ENCODE data around the gene MOV10.

DNA sequence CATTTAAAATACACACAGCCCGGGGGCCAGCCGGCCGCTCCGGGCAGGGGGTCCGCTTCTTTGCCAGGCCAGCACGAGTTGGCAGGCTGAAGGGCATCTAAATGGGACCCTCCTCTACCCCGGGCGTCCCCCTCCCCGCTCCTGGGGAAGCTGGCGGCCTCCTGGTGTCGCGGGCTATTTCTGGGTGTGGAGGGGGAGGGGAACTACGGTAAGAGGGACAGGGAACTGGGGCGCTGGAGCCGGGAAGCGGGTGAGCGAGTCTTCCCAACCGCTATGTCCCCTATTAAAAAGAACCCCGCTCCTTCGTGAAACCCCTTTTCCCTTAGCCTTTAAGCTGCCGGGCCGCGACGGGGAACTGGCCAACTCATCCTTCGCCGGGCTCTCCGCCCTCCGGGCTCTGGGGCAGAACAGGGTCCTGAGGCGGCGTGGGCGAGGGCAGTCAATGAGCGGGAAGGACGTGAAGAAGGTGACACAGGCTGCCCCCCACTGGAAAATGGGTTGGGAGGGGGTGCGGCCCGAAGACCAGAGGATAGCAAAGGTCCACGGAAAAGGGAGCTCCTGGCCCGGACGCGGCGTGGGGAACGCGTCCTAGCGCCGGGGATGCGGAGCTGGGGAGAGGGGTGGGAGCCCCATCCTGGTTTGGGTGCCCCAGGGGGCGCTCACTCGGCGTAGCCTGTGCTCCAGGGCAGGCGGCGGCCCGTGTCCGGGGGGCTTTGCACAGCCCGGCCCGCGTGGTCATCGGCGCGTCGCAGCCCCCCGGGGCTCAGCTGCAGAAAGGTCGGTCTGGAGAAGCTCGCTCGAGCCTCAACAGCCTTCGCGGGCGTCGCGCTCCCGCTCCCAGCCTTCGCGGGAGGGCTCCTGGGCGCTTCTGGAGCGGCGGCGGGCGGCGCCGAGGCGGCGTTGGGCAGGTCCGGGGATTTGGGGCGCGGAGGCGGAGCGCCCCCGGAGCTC is 40.1 kb downstream of the MOV10 start:
- TF ChIP-seq, protein P1, sequence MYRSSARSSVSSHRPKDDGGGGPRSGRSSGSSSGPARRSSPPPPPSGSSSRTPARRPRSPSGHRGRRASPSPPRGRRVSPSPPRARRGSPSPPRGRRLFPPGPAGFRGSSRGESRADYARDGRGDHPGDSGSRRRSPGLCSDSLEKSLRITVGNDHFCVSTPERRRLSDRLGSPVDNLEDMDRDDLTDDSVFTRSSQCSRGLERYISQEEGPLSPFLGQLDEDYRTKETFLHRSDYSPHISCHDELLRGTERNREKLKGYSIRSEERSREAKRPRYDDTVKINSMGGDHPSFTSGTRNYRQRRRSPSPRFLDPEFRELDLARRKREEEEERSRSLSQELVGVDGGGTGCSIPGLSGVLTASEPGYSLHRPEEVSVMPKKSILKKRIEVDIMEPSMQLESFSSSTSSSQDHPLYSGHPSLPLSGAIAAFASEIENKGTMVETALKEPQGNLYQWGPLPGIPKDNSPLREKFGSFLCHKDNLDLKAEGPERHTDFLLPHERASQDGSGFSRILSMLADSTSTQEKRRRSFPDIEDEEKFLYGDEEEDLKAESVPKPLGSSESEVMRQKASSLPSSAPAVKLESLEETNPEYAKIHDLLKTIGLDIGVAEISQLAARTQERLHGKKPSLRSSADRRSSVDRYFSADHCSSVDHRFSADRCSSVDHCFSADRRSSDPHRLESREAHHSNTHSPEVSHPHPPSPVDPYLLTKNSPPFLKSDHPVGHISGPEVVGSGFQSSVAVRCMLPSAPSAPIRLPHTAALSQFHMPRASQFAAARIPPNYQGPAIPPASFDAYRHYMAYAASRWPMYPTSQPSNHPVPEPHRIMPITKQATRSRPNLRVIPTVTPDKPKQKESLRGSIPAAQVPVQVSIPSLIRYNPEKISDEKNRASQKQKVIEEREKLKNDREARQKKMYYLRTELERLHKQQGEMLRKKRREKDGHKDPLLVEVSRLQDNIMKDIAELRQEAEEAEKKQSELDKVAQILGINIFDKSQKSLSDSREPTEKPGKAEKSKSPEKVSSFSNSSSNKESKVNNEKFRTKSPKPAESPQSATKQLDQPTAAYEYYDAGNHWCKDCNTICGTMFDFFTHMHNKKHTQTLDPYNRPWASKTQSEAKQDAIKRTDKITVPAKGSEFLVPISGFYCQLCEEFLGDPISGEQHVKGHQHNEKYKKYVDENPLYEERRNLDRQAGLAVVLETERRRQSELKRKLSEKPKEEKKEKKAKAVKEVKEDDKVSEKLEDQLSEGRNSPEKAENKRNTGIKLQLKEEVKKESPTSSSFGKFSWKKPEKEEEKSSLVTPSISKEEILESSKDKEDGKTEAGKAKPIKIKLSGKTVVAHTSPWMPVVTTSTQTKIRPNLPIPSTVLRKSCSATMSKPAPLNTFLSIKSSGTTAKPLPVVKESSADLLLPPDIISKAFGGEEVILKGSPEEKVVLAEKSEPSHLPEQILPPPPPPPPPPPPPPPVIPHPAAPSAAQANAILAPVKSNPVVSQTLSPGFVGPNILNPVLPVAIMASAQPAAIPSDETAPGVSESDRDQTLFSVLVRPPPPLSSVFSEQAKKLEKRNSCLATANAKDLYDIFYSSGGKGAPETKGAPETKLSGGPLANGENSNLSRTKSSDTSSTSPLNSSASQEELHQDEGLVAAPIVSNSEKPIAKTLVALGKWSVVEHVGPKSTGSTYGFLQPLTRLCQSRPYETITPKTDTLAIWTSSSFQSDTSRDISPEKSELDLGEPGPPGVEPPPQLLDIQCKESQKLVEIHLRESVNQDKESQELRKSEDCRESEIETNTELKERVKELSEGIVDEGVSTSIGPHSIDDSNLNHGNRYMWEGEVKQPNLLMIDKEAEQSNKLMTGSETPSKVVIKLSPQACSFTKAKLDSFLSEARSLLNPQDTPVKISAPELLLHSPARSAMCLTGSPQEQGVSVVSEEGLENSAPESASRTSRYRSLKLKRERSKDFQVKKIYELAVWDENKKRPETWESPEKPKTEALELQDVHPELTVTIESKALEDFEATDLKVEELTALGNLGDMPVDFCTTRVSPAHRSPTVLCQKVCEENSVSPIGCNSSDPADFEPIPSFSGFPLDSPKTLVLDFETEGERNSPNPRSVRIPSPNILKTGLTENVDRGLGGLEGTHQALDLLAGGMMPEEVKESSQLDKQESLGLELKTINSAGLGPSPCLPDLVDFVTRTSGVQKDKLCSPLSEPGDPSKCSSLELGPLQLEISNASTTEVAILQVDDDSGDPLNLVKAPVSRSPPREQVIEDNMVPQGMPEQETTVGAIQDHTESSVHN (IDR thresholded peaks at IDR 0.05; ENCODE audit: borderline replicate concordance in 1 of 2, low read depth in 1 of 2): no peak
- TF ChIP-seq CREB1 (IDR thresholded peaks at IDR 0.05) (no peak), CREB1 (CRISPR knock-in tag; IDR thresholded peaks at IDR 0.05) (no peak), CCNT2 (IDR thresholded peaks at IDR 0.05; ENCODE audit: borderline replicate concordance, extremely low read depth, insufficient read length, low read depth, low read length) (peak; percentile 57), POLR2AphosphoS5 (IDR thresholded peaks at IDR 0.05; ENCODE audit: control insufficient read depth, insufficient read depth, low read depth, low read length) (no peak), POU5F1 (IDR thresholded peaks at IDR 0.05; ENCODE audit: borderline replicate concordance, low read depth, low read length, partially characterized antibody) (no peak), CREM (IDR thresholded peaks at IDR 0.05; ENCODE audit: low read depth) (no peak), ZNF274 (IDR thresholded peaks at IDR 0.05; ENCODE audit: borderline replicate concordance, low read depth, low read length) (no peak)
- TF ChIP-seq, protein P2, sequence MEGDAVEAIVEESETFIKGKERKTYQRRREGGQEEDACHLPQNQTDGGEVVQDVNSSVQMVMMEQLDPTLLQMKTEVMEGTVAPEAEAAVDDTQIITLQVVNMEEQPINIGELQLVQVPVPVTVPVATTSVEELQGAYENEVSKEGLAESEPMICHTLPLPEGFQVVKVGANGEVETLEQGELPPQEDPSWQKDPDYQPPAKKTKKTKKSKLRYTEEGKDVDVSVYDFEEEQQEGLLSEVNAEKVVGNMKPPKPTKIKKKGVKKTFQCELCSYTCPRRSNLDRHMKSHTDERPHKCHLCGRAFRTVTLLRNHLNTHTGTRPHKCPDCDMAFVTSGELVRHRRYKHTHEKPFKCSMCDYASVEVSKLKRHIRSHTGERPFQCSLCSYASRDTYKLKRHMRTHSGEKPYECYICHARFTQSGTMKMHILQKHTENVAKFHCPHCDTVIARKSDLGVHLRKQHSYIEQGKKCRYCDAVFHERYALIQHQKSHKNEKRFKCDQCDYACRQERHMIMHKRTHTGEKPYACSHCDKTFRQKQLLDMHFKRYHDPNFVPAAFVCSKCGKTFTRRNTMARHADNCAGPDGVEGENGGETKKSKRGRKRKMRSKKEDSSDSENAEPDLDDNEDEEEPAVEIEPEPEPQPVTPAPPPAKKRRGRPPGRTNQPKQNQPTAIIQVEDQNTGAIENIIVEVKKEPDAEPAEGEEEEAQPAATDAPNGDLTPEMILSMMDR (IDR thresholded peaks at IDR 0.05 in 2 of 3, conservative IDR thresholded peaks at IDR 0.05 in 1 of 3; ENCODE audit: insufficient read depth in 2 of 3, low read depth in 1 of 3, low read length in 3 of 3): no peak
- TF ChIP-seq, protein P3, sequence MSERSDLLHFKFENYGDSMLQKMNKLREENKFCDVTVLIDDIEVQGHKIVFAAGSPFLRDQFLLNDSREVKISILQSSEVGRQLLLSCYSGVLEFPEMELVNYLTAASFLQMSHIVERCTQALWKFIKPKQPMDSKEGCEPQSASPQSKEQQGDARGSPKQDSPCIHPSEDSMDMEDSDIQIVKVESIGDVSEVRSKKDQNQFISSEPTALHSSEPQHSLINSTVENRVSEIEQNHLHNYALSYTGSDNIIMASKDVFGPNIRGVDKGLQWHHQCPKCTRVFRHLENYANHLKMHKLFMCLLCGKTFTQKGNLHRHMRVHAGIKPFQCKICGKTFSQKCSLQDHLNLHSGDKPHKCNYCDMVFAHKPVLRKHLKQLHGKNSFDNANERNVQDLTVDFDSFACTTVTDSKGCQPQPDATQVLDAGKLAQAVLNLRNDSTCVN (CRISPR knock-in tag; IDR thresholded peaks at IDR 0.05): no peak
